Right forelimb (tissue), 1 donor: ENCODE data around the gene IGF1.

ENCODE experiments used
- DNase-seq: peaks from one replicate; pipeline ENCODE4 v3.0.0-alpha.2; 2018

The IGF1 gene

DNA sequence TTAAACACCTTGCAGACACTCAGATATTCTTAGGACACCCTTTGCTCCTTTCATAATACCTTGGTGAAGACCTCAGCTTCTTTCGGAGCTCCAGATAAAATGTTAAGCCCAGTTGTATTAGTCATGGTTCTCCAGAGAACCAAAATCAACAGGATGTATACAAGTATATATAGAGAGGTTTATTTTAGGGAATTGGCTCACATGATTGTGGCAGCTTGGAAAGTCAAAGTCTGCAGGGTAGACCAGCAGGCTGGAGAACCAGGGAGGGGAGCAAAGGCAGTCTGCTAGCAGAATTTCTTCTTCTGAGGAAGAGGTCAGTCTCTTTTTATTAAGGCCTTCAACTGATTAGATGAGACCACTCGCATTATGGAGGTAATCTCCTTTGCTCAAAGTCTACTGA is 6.9 kb upstream of the IGF1 start:
- no peak for DNase-seq

DNA sequence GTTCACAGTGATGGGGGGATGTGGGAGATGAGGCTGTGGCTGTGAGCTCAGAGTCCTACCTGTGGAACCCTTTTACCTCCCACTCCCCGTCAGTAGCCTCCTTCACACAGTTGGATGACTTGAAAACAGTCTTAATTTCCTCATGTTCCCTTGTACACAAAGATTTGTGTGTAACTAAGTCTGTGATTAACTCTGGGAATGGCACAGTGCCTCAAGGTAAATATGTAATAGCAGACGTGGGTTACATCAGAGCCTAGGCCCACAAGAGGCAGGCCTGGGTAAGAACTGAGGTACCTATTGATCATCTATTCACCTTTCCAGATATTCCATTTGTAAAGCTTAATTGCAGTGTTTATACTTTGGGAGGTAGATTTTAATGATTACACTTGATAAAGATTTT is 5.8 kb upstream of the IGF1 start:
- DNase-seq: no peak

DNA sequence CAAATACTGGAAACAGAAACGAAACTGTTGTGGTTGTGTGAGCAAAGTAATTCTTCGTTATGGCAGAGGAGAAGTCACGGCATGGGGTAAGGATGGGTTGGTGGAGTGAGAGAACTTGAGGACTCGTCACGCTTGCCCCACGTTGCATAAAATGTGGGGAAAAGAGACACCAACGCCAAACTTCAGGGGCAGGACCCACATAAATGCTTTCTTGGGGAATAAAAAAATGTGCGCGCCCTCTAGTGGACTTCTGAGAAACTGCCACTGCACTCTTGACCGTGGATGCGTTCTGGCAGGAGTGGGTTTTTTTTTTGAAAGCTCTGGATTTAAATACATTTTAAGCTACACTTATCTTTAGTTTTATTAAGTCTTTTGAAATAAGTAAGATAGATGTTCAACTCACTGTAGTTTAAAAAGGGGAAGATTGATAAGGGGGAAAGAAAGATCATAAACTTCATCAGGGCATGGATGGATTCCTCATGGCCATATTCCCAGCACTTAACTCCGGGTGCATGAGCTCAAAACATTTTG is 4.1 kb upstream of the IGF1 start:
- DNase-seq: peak; percentile 59

DNA sequence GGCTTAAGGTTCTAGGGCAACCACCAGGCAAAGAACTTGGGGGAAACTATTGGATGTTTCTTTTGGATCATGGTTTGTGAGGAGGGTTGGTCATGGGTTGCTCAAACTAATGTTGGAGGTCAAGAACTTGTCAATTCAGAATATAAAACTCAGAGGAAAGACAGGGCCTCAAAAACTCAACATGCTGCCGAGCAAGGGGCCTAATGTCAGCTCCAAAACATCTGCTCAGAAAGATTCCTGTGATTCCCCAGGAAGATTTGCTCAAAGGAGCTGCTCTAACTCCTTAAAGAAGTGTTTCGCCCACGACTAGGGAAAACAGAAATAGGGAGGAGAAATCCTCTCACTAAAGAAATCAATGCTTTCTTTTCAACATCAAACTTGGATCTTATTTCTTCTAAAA is 3.7 kb upstream of the IGF1 start:
- DNase-seq: no peak

DNA sequence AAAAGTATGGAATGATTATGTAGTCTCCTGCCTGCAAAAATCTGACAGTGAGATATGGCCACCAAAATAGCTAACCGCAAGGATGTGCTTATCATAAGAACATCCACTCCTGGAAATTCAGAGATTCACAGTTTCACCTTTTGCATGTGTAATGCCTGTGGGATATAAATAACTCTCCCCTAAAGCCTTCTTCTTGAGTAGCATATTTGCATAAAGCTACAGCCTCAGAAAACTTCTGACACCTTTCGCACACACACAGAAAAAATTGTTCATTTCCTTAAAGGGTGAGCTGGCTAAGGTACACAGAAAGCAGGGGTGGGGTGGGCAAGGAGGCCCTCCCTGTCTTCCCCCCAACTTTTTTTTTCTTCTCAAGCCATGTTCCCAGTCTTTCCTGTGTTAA is 3.1 kb upstream of the IGF1 start:
- no peak for DNase-seq

DNA sequence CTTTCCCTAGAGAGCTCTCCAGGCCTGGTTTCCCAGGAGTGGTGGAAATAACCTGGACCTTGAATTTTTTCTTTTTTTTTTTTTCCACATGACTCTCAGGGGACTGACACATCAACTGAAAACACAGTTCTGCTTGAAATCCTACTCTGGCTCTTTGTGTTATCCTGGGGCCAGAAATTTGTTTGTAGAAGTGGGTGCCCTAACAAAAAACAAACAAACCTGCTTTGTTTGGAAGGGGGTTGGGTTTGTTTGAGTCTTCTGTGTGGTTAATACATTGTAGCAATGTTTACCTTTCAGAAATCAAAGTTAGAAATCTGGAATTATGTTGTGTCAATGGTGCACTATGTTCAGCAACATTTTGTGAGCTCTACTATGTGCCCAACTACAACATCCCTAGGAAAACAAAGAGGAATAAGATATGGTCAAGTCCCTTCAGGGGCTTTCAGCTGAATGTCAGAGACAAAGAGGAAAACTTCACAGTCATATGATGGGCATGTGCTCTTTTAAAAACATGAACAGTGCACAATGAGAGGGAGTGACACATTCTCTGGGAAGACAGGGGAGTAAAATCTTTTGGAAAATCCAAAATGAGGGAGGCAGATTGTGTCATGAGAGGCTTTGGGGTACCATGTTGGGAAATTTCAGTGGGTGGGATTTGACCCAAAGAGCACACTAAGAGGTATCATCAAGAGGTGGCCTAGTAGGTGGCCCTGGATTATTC is 1.5 kb upstream of the IGF1 start:
- DNase-seq: no peak

DNA sequence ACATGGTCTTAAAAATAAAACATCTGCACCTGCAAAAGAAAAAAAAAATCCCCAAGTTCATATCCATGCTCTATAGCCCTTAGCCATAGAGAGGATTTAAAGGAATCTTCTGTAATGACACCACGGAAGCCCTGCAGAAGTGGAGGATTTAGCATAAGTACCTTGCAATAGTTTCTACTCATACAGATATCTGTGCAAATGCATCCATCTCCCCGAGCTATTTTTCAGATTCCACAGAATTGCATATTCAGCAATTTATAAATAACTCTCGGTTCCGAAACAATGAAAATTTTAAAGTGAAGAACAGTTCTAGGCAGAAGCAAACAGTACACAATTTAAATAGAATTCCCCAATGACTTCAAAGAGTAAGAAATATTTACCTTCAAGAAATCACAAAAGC is 424 bp downstream of the IGF1 start:
- DNase-seq: no peak

DNA sequence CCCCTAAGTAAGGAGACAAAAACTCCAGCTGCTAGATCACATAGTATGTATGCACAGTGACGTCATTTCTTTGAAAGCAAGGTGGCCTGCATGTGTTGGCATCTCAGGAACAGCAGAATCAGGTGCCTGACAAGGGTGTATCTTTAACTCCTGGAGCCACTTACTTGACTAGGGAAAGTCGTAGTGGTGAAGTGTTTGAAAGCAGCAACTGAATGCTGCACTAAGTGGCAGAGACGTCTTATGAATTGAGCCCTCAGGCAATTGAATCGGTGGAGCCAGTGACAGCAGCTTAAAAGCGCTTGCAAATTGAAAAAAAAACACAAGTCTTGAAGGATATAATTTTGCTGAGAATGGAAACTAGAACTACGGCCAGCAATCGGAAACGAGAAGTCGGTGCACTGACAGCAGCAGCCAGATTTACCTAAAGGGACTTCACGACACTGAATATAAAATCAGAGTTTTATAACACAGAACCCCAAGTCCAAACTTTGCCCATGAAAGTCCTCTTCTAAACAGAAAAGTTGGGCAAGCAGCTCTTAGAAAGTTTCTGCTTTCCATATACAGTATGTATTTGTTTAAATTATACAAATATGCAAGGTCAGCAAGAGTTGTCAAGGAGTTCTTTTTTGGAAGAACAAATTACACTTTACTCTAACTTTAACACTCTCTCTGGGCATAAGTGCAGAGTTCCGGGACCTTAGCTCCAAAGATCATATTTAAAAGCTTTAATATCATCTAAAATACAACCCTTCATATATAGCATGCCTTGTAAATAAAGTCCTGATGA is 1.1 kb downstream of the IGF1 start:
- DNase-seq: peak; percentile 54

DNA sequence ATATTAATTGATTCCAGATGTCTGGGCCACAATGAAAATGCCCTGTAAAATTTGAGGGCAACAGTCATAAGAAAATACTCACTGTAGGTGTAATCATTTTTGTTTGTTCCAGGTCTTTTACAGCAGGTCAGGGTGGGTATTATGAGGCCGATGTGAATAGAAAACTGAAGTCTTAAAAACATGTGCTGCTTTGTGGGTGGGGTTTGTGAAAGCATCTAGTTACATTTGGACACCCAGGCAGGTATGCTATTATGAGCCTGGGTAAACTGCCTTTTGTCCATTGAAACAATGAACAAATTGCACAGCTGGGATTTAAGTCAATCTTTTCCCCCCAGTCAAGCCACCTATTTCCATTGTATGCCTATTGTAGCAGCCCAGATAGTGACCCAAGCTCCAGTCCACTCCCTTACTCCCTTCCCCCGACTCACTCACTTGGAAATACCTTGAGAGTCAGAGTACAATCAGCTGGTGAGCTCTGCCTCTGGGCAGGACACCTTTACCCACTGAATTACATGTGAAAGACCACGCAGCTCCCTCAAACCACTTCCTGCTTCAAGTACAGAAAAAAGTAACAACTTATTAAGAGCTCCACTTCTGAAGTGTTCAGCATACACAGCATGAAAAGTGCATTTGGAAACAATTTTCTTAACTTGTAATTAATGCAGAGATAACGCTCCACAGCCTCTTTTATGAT is 1.8 kb downstream of the IGF1 start:
- no peak for DNase-seq

DNA sequence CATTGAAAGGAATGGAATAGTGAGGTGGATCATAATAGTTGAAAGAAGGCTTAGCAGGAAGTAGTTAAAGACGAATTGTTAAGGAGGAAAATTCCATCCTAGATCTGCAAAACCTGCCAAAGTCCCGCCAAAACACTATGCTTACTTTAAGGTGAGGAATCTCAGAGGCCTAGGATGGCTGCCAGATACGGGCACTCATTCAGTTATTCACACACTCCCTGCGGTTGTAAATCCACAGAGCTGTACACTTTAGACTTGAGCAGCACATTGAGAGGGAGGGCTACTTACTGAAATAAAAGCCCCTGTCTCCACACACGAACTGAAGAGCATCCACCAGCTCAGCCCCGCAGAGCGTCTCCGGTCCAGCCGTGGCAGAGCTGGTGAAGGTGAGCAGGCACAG is 5.0 kb downstream of the IGF1 start:
- DNase-seq: no peak

DNA sequence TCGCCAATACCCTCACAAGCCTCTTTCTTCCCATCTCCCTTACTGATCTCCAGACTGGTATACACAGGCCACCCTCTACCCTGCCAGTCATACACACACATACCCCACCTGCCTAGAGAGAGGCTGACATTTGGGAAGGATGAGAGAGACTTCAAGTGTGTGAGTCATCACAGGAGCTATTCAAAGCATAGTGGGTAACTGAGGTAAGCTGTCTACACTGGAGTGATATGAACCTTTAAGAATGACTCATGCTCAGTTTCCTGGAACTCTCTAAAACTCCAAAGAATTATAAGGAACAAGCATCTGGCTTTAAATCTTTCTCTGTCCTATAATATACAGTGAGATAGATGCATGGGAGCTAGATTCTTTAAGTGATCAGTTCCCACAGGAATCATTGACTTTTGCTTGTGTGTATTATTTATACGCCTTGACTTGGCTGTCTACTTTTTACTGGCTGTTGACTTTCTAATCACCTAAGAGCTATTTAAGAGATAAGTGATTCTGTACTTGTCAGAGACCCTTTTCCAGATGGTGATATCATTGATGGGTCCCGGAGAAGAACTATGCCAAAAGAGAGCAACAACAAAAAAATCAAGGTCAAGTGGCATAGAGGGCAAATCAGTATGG is 5.8 kb downstream of the IGF1 start:
- DNase-seq: no peak

DNA sequence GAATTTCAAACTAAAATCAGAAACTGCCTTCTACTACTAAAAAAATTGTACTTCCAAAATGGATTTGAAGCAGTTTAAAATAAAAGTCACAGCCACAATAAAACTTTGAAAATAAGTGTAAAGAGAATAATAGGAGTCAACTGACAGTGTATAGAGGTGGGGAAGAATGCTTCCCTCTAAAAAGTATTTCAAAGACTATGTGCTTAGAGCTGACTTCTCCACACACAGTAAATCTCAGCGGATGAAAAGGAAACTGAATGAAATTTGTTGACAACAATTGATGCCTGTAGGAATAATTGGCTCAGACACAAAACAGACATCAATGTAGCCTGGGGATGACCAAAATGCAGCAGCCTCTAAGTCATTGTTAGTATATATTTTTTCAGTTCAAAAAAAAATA is 7.9 kb downstream of the IGF1 start:
- no peak for DNase-seq

DNA sequence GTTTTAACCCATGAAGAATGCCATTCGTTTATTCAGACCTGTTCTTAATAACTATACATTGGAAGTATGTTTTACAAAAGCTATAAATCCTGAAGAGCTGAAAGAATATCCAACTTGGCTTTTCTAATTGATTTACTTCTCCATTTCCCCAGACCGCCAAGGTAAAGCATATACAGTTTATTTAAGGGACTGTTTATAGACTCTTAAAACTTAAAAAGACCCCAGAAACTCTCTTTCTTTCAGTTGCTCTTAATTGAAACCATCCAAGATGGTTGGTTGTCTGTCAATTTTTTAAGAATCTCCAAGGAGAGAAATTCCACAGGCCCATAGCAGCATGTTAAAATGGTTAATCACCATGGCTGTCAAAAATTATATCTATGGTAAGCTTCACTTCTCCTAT is 8.8 kb downstream of the IGF1 start:
- DNase-seq: no peak

DNA sequence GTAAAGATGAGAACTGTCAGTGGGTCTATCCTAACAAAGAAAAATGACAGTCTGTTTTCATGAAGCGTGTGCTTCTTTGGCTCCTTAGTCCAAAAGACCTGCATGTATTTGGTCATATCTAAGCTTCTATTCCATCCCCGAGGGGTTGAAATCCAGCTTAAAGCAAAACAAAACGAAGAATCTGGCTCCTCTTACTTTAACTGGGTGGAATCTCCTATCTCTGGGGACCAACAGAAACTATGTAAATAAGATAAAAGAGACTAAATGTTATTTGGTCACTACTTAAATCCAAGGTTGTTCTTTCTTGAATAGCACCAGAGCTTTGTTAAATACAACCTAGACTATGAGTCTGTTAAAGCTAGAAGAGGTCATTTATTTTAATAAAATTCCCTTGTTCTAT is 9.4 kb downstream of the IGF1 start:
- no peak for DNase-seq

DNA sequence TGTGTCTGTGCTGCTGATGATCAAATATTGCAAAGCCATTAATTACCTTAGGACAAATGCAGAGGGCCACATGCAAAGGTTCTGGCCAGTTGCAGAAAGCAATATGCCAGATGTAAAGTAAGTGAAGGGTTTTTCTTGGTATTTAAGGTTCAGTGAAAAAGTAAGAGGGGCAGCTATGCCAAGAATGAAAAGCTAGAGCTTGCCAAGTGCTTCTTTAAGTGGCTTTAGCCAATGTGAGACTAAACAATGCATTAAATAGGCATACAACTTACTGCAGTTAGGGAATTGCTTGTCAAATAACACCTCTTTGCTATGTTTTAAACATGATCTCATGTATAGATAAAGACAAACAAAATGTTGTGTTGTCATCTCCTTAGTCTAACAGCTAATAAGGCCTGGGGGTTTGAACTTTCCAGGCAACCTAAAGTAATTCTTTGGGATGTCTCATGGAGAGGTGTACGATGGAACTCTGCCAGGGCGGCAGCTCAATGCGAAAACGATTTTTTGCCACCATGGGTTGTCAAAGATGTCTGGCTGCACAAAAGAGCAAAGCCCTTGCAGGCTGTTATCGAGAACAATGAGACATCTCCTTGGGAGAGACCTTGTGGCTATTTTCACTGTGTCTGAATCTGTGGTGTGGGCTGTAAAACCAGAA is 12.0 kb downstream of the IGF1 start:
- no peak for DNase-seq

DNA sequence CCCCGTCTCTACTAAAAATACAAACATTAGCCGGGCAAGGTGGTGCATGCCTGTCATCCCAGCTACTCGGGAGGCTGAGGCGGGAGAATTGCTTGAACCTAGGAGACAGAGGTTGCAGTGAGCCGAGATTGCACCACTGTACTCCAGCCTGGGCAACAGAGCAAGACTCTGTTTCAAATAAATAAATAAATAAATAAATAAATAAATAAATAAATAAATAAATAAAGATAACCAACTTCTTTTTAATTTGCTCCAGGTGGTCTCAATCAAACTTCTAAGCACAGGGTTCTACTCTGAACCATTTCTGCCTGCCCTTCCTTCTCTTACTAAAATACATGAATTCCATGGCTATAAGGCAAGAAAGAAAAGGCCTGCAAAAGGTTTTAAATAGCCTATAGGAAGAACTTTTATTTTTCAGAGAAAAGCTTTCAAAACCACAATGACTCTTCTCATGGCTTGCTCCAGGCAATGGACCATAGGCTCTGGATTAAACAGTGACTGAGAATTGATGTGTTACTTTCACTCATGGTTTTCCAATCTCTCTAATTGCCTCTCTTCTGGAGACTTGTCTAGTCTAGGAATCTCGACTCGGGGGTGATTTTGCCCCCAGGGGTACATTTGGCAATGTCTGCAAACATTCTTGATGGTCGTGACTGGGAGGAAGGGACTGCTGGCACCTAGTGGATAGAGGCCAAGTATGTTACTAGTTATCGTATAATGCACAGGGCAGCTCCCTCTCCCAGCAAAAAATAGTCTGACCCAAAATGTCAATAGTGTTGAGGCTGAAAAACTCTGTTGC is 14.4 kb downstream of the IGF1 start:
- DNase-seq: no peak

DNA sequence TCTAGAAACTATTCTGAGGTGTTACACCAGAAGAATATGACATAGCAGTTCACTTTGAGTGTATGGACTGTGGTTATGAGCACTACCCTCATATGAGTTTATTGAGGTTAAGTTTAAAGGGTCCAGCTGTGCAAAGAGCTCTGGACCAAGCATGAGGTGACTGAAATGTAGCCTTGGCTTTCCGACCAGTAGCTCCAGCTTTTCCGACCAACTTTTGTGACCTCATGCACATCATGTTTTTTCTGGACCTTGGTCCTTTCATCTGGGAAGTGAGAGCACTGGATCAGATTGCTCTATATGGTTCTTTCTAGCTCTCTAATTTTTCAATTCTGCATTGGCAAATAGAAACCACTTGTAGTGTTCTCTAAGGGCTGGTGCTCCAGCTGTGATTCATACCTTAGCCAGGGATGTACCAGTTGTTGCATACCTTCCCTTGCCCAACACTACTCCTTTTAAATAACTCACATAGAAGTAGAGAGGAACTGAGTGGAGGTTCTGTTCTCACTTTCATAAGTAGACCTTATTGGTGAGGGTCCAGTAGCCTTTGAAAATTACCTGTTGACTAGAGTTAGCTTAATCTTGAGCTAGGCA is 16.6 kb downstream of the IGF1 start:
- DNase-seq: no peak

DNA sequence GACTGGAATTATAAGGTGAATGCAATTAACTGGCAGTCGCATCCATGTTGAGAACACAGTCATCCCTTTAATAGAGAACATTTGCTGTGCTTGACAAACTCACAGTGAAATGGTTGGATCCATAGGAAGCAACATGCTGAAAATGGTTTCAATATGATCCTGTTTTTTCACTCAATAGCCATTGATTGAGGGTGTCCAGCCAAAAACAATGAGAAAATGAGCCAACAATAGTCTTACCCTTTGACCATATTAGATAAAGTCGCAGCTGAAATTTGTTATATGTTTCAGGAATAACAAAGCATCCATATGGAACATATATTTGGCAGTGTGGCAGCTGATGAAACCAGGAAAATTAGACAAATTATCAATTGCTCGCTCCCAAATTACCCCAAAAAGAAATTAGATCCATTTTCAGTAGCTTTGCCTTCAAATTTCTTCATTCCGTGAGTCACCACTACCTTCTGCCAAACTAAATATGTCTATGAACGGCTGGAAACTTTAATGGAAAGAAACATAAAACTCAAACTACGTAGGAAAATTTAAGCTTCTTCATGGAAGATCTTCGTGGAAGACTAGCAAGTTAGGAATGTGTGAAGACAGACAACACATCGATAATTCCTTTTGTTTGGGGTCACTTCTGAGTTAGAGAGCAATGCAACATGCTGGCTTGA is 17.4 kb downstream of the IGF1 start:
- no peak for DNase-seq

DNA sequence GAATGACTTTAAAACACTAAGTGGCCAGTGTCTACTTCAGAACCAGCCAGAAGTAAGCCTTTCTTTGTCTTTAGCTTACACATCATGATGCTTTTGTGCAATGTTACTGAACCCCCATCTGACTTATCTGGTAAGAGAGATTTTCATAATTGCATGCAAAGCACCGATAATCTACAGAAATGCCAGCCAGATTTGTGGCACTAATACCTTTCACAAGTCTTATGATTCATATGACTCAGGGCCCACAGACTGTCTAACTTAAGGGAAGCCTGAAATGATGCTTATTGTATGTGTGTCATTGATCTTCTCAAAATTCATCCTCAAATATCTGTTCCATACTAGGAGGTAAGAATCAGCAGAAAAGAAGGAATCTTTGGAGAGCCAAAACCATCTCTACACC is 18.0 kb downstream of the IGF1 start:
- DNase-seq: no peak

DNA sequence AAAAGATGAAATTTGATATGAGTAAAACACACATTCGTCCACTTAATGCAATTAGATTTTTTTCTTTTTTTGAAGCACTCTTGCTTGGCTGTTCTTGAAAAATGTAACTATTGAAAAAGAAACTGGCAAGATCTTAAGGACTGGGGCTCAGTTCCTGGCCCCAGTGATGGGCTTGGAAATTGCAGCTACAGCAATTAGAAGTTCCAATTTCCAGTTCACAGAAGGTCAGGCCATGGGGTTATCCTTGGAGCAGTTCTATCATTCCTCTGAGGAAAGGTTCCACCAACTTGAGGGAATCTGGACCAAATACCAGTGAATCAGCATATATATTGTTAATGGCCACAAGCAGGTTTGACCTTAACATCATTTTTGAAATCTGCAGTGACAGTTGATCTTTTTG is 18.9 kb downstream of the IGF1 start:
- no peak for DNase-seq

DNA sequence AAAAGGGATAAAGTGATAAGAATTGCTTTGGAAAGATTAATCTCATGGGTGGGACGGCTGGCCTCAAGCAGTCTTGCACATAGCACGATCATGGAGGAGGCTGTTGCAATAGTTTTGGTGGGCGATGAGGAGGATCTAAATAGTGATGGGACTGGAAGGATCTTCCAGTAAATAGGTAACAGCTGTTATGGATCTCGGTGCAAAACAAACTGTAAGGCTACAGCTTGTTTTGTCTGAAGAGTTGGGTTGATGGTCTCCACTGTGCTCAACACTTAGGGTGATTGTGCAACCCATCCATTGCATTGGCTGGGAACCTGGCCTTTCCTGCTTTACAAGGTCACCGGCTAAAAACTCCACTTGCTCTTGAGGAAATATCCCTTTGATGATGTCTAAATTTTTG is 21.0 kb downstream of the IGF1 start:
- DNase-seq: no peak
